ENCODE measurements around the gene SERTAD4. TPM values are rescaled to one million over a fixed set of nuclear protein-coding genes. Genes with fewer than 3 reads are reported as not detected.
A peak's percentile ranks its signal among the peaks of the same experiment; 100 is the strongest.

SERTAD4 gene
- total and polyA plus RNA-seq, 2 experiments from 2014 or later = 1.4 to 1.8 TPM

DNA sequence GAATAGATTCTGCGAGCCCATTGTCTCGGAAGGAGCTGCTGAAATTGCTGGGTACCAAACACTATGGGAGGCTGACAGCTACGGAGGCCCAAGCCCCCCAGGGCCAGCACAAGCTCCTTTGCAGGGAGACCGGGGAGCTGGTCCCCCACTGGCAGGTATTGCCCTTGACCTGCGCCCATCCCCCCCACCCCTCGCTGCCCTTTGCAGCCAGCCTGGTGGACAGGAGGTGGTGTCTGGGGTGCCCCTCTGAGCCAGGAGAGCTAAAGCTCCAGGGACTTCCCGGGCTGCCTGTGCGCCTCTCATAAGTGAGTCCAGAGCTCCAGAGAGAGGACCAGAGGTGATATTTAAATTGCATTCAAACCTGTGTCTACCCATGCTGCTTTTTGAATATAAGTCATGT lies 5.4 kb downstream of the SERTAD4 start:
- H3K4me3 ChIP-seq = no peak overlapping the region
- no peaks in the 10 kb centered on the region for H3K36me3 ChIP-seq
- TF ChIP-seq, protein P1, sequence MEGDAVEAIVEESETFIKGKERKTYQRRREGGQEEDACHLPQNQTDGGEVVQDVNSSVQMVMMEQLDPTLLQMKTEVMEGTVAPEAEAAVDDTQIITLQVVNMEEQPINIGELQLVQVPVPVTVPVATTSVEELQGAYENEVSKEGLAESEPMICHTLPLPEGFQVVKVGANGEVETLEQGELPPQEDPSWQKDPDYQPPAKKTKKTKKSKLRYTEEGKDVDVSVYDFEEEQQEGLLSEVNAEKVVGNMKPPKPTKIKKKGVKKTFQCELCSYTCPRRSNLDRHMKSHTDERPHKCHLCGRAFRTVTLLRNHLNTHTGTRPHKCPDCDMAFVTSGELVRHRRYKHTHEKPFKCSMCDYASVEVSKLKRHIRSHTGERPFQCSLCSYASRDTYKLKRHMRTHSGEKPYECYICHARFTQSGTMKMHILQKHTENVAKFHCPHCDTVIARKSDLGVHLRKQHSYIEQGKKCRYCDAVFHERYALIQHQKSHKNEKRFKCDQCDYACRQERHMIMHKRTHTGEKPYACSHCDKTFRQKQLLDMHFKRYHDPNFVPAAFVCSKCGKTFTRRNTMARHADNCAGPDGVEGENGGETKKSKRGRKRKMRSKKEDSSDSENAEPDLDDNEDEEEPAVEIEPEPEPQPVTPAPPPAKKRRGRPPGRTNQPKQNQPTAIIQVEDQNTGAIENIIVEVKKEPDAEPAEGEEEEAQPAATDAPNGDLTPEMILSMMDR (IDR thresholded peaks at IDR 0.05; ENCODE audit: low read depth, low read length) = no peak
- no peak for DNase-seq (ENCODE audit: low read depth in 1 of 2, low spot score in 1 of 2)
- H3K9me3 ChIP-seq (ENCODE audit: low read depth) = no peaks in the 10 kb centered on the region
- H3K4me1 ChIP-seq (ENCODE audit: low read depth) = peaks cover 3% of the 10 kb centered on the region
- H3K27ac ChIP-seq = no peak overlapping the region
- H3K27me3 ChIP-seq = peaks cover 40% of the 10 kb centered on the region

DNA sequence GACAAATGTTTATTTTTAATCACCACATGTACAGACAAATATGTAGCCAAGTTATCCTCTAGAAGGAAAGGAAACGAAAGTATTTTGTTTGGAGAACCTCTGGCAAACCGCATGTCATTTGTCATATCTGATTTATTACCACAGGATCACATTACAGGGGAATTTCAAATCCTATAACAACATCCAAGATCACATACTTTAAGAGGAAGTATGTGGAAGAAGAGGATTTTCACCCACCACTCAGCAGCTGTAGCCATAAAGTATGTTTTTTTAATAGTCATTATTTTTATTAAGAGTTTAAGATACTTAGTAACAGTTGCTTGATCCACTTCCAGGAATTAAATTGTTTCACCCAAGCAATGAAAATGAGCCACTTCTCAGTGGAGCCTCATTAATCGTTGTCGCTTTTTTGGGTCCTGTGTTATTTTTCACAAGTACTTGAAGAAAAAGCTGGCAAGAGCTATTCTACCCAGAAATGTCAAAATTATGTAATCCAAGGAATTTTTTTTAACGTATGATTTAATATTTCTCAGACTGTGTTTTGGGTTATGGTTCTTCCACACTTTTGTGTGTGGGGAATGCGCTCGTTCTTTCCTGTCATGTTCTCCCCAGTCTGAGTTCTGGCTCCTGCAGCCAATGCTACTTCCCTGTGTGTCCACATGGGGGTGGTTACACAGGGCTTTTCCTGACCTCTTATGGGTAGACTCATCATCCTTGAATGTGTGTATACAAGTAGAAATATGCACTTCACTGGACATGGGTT lies 6.9 kb downstream of the SERTAD4 start:
- Histone ChIP-seq H3K9me3 (ENCODE audit: low read depth) (no peaks in the 10 kb centered on the region), H3K4me3 (no peak overlapping the region), H3K27ac (no peak overlapping the region), H3K27me3 (peaks cover 25% of the 10 kb centered on the region), H3K36me3 (no peaks in the 10 kb centered on the region), H3K4me1 (ENCODE audit: low read depth) (no peaks in the 10 kb centered on the region)
- TF ChIP-seq, protein P1 (IDR thresholded peaks at IDR 0.05; ENCODE audit: low read depth, low read length) = peak; percentile 69
- DNase-seq (ENCODE audit: low read depth in 1 of 2, low spot score in 1 of 2) = peak; percentile 50 to 84

DNA sequence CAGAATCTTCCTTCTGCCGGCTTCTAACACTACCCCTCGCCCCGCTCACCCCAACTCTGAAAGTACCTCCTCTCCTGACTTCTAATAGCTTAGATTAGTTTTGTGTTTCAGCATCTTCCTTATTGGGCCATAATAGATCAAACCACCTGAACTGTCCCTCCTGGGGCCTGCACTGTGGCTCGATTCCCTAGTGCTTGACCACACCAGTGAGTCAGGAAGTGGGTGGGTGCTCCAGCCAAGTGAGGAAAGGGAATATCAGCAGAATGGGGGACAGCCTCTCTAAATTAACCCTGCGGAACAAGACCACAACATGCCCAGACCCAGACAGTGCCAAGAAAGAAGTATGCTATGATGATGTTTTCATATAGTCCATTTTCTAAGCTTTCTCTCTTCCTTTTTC lies 8.5 kb downstream of the SERTAD4 start:
- H3K36me3 ChIP-seq = no peaks in the 10 kb centered on the region
- no peak for DNase-seq (ENCODE audit: low read depth in 1 of 2, low spot score in 1 of 2)

DNA sequence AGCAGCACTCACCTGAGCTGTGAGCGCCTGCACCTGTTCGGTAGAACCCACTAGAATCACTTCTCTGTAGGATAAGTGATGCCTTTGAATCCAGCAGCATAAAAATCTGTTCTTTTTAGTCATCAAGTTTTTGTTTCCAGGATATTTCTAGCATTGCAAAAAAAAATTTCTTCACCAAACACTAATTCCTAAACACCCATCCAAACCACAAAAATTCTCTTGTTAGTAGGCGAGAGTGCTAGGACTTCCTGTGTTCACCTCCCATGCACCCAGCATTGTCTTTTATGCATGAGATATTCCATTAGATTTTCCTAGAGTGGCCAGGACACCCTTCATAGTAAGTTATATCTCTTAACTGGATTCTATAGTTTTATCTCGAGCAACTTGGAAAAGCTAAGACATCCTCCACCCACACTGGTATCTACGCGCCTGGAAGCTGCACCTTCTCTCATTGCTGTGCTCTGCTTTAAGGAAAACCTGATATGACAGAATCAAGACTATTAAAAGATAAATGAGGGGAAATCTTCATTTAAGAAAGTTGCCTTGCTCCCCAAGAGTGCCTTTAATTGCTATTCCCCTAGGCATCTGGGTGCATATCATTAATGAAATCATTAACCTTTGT lies 12.3 kb downstream of the SERTAD4 start:
- H3K27me3 ChIP-seq = peaks cover 5% of the 10 kb centered on the region
- no peak overlapping the region for H3K27ac ChIP-seq
- TF ChIP-seq, protein P1 (IDR thresholded peaks at IDR 0.05; ENCODE audit: low read depth, low read length) = no peak
- no peaks in the 10 kb centered on the region for H3K36me3 ChIP-seq
- H3K4me1 ChIP-seq (ENCODE audit: low read depth) = no peaks in the 10 kb centered on the region
- no peak overlapping the region for H3K4me3 ChIP-seq
- H3K9me3 ChIP-seq (ENCODE audit: low read depth) = no peaks in the 10 kb centered on the region
- DNase-seq (ENCODE audit: low read depth in 1 of 2, low spot score in 1 of 2) = peak in 1 of 2 donors; percentile 67

More for the DNA sequence above, 8.5 kb downstream of the SERTAD4 start:
- Histone ChIP-seq H3K9me3 (ENCODE audit: low read depth) (no peaks in the 10 kb centered on the region), H3K27me3 (peaks cover 9% of the 10 kb centered on the region), H3K4me1 (ENCODE audit: low read depth) (no peaks in the 10 kb centered on the region), H3K27ac (no peak overlapping the region), H3K4me3 (no peak overlapping the region)
- TF ChIP-seq, protein P1 (IDR thresholded peaks at IDR 0.05; ENCODE audit: low read depth, low read length) = no peak

DNA sequence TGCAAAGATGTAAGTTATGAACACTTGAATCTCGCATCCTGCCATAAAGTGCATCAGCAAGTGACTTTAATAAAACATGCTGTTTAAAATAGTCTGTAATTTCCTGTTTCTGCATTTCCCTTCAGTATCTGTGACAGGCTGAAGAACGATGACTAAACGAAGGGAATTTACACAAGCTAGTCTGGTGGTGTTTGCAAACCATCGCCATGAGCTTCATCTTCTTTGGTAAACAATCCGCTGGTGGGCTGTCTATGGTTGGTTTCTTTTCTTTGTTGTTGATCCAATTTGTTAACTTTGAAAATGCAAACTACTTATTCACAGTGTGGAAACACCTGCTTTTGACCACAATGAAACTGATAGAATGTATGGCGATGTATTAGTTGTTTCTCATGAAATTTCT lies 13.9 kb downstream of the SERTAD4 start:
- Histone ChIP-seq H3K4me3 (no peak overlapping the region), H3K27me3 (peaks cover 5% of the 10 kb centered on the region), H3K9me3 (ENCODE audit: low read depth) (no peaks in the 10 kb centered on the region), H3K27ac (no peak overlapping the region), H3K36me3 (no peaks in the 10 kb centered on the region), H3K4me1 (ENCODE audit: low read depth) (peaks cover 6% of the 10 kb centered on the region)
- TF ChIP-seq, protein P1 (IDR thresholded peaks at IDR 0.05; ENCODE audit: low read depth, low read length) = no peak
- DNase-seq (ENCODE audit: low read depth in 1 of 2, low spot score in 1 of 2) = peak in 1 of 2 donors; percentile 38
